GM18499 (cell line): ENCODE data around the gene RNF157.

Source experiments
- ATAC-seq: cut with Tn5 transposase; IDR thresholded peaks from one replicate; pipeline ENCODE4 v1.9.1; 2021; ENCODE audit warnings: moderate number of reproducible peaks; ENCODE audit not compliant: insufficient read depth, unreplicated experiment

RNF157 gene

GRCh38 chr17:76164331-76164730, 76.0 kb downstream of the RNF157 start:
- no peak for ATAC-seq

GRCh38 chr17:76163919-76164318, 76.4 kb downstream of the RNF157 start:
- ATAC-seq = no peak

DNA sequence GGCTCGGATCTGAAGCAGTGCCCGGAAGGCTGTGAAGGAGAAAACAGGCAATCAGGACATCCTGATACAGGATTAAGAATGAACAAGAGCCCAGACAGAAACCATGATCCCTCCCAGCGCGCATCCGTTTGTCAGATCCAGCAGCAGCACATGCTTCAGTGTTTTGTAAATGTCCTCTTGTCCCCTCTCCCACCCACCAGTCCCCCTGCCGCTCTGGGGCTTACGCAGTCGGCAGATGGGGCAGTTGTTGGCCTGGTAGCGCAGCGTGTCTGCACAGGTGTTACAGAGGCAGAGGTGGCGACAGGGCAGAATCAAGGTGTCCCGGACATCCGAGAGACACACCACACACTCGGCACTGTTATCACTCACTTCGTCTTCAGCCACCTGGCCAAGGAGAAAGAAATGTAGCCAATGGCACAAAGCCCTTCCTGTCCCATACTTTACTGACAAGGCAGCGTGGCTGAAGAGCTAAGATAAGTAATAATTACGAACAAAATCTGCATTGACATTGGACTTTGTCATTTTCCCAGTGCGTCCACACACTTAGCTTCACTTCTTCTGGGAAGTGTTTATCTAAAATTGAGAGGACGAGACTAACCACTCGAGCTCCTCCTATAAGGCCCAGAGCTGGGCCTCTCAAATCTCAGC, 78.5 kb downstream of the RNF157 start:
- no peak for ATAC-seq

DNA sequence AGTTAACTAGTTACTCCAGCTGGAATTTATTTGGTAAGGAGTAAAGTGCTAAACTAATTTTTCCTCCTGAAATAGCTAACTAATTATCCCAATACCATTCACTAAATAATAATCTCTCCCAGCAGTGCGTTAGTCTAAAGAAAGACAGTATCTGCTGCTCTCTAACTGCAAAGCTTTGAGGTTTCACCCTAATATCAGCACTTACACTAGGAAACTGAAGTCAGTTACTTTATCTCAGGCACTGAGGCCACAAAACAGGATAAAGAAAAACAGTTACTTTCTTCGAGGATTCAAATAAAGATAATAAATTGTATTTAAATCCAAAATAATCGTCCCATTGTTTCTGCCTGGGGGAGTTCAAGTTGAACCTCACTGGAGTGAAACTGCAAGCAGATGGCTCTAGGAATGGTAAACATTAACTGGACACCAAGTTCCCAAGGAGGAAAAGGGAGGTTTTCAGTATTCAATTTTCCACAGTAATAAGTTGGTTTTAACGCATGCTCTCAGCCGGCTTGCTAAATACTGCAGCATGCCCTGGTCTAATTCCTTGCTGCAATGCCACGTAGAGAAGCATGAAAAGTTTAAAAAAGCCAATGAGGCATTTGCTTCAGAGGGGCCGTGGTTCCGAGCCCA, 79.3 kb downstream of the RNF157 start:
- no peak for ATAC-seq

- no peak for ATAC-seq
These were observed 81.1 kb downstream of the RNF157 start for GRCh38 chr17:76159157-76159556.

DNA sequence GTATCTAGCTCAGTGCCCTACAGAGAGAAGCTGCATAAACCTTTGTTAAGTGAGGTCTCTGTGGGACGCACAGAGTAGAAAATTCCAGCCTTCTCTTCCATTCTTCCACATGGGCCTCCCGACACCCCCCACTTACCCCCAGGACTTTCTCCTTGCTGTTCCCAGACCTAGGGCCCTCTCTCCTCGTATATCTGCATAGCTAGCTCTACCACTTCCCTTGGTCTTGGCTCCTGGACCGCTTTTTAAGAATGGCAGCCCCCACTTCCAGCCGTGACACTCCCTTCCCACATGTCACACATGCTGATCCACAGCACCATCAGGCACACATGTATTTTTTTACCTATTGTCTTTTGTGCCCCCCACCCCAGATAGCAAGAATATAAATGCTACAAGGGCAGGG, 82.5 kb downstream of the RNF157 start:
- ATAC-seq = no peak

DNA sequence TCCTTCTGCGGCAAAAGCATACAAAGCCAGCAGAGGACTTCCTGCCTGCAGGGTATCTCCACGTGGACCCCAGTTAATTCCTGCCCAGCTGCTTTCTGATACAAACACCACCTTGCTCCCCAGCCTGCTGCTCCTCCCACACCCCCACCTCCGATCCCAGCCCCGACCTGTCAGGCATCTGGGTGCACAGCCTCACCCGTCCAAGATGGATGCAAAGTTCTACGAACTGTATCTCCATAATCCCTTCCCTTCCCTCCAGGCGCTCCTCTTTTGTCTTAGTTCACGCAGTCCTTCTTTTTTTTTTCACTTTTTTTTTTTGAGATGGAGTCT, 83.7 kb downstream of the RNF157 start:
- ATAC-seq = no peak

DNA sequence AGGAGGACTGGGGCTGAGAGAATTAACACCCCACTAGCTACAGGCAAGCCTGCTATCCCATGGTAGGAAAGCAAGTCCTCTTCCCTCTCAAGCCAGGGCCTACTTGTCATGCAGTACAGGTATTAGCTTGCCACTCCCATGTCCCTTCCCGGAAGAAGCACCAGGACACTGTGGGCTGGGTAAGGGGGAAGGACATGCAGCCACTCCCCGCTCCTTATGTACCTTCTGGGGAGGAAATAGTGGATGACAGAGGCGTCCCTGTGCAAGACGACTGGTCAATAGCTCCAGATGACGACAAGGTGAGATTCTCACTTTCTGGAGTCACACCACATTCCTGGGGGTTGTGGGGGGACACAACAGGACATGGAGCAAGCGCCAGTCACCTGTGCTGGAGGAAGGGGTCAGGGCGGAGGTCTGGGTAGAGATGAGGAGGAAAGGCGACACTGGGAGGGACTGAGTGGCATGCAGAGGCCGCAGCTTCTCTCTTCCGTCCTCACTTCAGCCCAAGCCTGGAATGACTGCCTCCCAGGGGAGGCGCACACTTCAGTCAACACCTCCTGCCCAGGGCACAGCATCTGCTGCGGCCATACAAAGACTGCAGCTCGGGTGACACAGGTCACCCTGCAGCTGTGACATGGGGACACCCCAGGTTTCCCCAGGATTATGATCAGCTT, 84.2 kb downstream of the RNF157 start:
- ATAC-seq = no peak

GRCh38 chr17:76154936-76155845, 85.1 kb downstream of the RNF157 start:
- no peak for ATAC-seq

- ATAC-seq = no peak
These were observed 86.0 kb downstream of the RNF157 start for GRCh38 chr17:76154292-76154691.

DNA sequence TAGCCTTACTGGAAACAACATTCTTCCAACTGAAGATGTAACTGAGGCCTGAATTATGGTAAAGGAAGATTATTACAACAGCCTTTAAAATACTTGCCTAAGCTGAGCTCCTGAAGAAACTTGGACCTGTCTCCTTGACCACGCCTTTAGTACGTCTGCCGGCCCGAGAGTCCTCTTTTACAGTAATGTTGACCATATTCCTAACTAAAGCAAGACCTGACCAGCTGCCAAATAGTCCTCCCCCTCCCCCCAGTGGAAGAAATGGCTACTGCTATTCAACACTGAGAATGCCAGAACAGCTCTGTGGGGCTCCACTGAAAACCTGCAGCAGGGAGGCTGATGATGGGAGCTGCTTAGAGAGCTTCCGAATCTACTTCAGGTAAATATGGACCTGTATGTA, 86.7 kb downstream of the RNF157 start:
- ATAC-seq = no peak

DNA sequence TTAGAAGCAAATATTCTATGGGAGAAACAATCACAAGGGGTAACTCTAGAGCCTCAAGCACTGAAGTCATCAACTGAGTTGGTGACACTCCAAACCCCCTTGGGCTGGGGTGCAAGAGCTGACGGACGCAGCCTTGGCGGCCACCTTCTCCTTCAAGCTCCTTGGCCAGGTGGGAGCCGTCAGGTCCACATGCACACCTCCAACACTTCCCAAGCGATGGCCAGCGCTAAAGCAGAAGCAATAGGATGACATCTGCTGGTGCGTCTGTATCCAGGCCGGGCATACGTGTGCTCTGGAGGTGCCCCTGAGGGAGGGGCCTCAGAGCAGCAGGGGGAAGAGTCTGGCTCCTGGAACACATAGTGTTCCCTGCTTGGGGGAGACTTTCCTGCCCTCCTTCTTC, 87.1 kb downstream of the RNF157 start:
- no peak for ATAC-seq

- ATAC-seq = no peak
These were observed 87.7 kb downstream of the RNF157 start for GRCh38 chr17:76152591-76152990.

- no peak for ATAC-seq
These were observed 88.3 kb downstream of the RNF157 start for GRCh38 chr17:76151896-76152454.

- ATAC-seq = no peak
These were observed 89.3 kb downstream of the RNF157 start for GRCh38 chr17:76150712-76151622.

DNA sequence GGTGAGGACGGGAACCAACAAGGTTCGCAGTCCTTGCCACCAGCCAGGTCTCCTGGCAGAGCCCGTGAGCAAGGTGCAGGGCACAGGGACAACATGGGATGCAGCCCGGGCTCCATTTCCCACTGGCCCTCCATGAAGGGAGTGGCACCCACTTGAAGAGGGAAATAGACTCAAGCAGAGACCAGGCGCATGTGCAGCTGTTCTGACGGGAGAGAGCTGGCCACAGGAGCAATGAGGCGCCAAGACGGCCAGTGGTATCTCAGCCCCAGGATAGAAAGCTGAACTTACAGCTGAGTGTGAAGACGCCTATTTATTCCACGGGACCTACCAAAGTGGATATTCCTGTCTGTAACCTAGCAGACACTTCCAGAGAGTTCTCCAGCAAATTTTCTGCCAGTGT, 91.1 kb downstream of the RNF157 start:
- no peak for ATAC-seq

DNA sequence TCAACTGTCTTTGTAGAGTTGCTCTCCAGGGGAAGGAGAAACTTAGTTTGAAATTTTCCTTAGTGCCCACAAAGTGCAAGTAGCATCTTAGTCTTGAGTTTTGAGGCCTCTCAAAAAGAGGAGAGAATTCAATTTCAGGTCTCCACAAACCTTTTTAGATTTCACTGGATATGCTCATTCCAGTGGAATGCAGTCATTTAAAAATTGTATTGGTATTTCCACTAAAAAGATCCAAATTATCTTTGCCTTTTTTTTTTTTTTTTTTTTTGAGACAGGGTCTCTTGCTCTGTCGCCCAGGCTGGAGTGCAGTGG, 92.3 kb downstream of the RNF157 start:
- no peak for ATAC-seq

DNA sequence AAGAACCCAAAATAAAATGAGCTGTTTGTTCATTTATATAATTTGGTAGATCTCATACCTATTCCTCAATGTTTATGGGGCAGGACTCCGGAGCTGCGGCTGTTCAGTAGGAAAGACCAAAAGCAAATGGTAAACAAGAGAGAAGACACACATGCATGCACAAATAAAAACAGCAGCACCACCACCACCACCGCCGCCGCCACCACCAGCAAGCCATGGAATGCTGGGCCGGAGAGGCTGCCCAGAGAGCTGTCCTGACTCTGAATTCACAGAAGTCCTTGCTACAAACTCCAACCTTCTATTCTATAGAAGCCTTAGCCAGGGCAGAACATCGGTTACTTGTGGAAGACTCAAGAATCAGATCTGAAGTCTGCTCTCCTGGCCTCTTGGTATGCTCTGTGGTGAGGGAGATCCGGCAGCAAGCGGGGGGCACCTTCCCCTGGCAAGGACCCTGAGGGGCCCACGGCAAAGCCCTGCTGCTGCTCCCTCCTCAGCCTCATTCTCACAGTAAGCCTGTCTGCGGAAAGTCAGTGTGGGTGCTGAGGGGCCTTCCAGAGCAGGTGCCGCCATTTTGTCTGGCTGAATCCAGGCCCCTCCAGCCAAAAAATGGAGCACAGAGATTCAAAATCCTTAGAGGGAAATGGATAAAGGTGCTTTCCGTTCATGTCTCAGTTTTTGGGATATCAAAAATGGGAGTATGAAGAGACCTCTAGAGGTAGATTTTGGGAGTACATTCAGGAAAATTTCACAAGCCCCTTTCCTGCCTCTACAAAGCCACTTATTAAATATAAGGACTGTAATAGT, 92.9 kb downstream of the RNF157 start:
- no peak for ATAC-seq
